Measurements from ENCODE around the gene SOD1. TPM values are rescaled to one million over a fixed set of nuclear protein-coding genes. Genes with fewer than 3 reads are reported as not detected.

Gene SOD1
- total and polyA plus RNA-seq, 10 of the 15 experiments (the other 5 are each of a cell fraction or from before 2014, with no cell fraction given), result 171 to 710 (median 313) TPM

DNA sequence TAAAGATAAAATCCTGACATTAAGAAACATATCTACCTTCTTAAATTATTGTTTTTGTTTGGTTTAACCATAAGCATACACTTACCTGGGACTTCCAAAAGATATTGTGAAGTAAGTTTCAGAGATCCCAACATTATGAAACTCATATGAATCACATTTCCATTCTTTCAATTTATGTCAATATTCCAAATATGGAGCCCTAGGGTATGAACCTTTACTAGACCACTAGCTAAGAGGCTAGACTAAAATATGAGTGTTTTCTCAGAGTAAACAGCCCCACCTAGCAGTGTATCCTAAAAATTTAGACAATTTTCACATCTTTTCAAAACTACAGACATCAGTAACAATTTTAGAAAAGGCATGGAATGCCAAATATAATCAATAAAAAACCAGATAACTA, 48.0 kb downstream of the SOD1 start:
- Histone ChIP-seq H3K4me3 (no peak overlapping the region), H3K27ac (ENCODE audit: control insufficient read depth, insufficient read depth) (no peak overlapping the region), H3K4me2 (ENCODE audit: control insufficient read depth, insufficient read depth) (no peak overlapping the region), H3K4me1 (ENCODE audit: control insufficient read depth, insufficient read depth, low read length) (no peaks in the 10 kb centered on the region; the same call in 1 of the 2 replicates), H3K27me3 (replicated peaks in 1 of 2; ENCODE audit: control insufficient read depth in 2 of 2, insufficient read depth in 2 of 2, low read length in 1 of 2) (no peaks in the 10 kb centered on the region), H3K9ac (ENCODE audit: control insufficient read depth, insufficient read depth, low read length) (no peak overlapping the region), H3K79me2 (ENCODE audit: control insufficient read depth, insufficient read depth, low read length) (peaks cover 59% of the 10 kb centered on the region), H2AFZ (ENCODE audit: control insufficient read depth, low read depth, low read length) (no peak overlapping the region), H4K20me1 (ENCODE audit: control insufficient read depth, insufficient read depth) (no peaks in the 10 kb centered on the region), H3K9me3 (replicated peaks; ENCODE audit: control insufficient read depth, insufficient read depth, low read length) (no peaks in the 10 kb centered on the region), H3K36me3 (ENCODE audit: control insufficient read depth in 2 of 2, insufficient read depth in 2 of 2, low read length in 1 of 2) (no peaks in the 10 kb centered on the region; a peak in 1 of 4 replicates)
- RAD21 ChIA-PET (ENCODE audit: unreplicated experiment), result no interaction called here
- FAIRE-seq (no peak), ATAC-seq (no peak), DNase-seq (ENCODE audit: low read depth, low spot score) (no peak)
- CTCF ChIA-PET, result no interaction called here
- BruUV-seq (replicated peaks), result no TSS peak
- SMC1A ChIA-PET (ENCODE audit: uncharacterized antibody, unreplicated experiment), result no interaction called here
- in situ Hi-C loops (cut with MboI), result no loop called here
- POLR2A ChIA-PET, result no interaction called here
- intact Hi-C loops (cut with micrococcal nuclease; ENCODE audit: unreplicated experiment), result no loop called here
- TF ChIP-seq FOXK2 (IDR thresholded peaks at IDR 0.05), result no peak
- TF ChIP-seq POLR2AphosphoS5 (IDR thresholded peaks at IDR 0.05; ENCODE audit: low read length), result no peak
- no peak for TF ChIP-seq JUND (IDR thresholded peaks at IDR 0.05; ENCODE audit: low read depth, low read length)
- TF ChIP-seq GATAD2B (conservative IDR thresholded peaks at IDR 0.05; ENCODE audit: low read depth), result no peak
- TF ChIP-seq, protein P1, sequence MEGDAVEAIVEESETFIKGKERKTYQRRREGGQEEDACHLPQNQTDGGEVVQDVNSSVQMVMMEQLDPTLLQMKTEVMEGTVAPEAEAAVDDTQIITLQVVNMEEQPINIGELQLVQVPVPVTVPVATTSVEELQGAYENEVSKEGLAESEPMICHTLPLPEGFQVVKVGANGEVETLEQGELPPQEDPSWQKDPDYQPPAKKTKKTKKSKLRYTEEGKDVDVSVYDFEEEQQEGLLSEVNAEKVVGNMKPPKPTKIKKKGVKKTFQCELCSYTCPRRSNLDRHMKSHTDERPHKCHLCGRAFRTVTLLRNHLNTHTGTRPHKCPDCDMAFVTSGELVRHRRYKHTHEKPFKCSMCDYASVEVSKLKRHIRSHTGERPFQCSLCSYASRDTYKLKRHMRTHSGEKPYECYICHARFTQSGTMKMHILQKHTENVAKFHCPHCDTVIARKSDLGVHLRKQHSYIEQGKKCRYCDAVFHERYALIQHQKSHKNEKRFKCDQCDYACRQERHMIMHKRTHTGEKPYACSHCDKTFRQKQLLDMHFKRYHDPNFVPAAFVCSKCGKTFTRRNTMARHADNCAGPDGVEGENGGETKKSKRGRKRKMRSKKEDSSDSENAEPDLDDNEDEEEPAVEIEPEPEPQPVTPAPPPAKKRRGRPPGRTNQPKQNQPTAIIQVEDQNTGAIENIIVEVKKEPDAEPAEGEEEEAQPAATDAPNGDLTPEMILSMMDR (IDR thresholded peaks at IDR 0.05 in 2 of 3, conservative IDR thresholded peaks at IDR 0.05 in 1 of 3; ENCODE audit: control insufficient read depth in 2 of 3, extremely low read depth in 1 of 3, insufficient read depth in 1 of 3, low read depth in 3 of 3, low read length in 3 of 3), result no peak
- TF ChIP-seq ETV6 (conservative IDR thresholded peaks at IDR 0.05 in 1 of 2, IDR thresholded peaks at IDR 0.05 in 1 of 2; ENCODE audit: borderline replicate concordance in 1 of 2, low read depth in 1 of 2), result no peak
- no peak for TF ChIP-seq KDM1A (IDR thresholded peaks at IDR 0.05; ENCODE audit: borderline replicate concordance)
- no peak for TF ChIP-seq NRF1 (conservative IDR thresholded peaks at IDR 0.05; ENCODE audit: low read depth, low read length)
- TF ChIP-seq, protein P2, sequence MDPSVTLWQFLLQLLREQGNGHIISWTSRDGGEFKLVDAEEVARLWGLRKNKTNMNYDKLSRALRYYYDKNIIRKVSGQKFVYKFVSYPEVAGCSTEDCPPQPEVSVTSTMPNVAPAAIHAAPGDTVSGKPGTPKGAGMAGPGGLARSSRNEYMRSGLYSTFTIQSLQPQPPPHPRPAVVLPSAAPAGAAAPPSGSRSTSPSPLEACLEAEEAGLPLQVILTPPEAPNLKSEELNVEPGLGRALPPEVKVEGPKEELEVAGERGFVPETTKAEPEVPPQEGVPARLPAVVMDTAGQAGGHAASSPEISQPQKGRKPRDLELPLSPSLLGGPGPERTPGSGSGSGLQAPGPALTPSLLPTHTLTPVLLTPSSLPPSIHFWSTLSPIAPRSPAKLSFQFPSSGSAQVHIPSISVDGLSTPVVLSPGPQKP (IDR thresholded peaks at IDR 0.05; ENCODE audit: low read depth, low read length), result no peak
- TF ChIP-seq, protein P3, sequence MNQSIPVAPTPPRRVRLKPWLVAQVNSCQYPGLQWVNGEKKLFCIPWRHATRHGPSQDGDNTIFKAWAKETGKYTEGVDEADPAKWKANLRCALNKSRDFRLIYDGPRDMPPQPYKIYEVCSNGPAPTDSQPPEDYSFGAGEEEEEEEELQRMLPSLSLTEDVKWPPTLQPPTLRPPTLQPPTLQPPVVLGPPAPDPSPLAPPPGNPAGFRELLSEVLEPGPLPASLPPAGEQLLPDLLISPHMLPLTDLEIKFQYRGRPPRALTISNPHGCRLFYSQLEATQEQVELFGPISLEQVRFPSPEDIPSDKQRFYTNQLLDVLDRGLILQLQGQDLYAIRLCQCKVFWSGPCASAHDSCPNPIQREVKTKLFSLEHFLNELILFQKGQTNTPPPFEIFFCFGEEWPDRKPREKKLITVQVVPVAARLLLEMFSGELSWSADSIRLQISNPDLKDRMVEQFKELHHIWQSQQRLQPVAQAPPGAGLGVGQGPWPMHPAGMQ (IDR thresholded peaks at IDR 0.05; ENCODE audit: borderline replicate concordance), result no peak
- TF ChIP-seq, protein P4, sequence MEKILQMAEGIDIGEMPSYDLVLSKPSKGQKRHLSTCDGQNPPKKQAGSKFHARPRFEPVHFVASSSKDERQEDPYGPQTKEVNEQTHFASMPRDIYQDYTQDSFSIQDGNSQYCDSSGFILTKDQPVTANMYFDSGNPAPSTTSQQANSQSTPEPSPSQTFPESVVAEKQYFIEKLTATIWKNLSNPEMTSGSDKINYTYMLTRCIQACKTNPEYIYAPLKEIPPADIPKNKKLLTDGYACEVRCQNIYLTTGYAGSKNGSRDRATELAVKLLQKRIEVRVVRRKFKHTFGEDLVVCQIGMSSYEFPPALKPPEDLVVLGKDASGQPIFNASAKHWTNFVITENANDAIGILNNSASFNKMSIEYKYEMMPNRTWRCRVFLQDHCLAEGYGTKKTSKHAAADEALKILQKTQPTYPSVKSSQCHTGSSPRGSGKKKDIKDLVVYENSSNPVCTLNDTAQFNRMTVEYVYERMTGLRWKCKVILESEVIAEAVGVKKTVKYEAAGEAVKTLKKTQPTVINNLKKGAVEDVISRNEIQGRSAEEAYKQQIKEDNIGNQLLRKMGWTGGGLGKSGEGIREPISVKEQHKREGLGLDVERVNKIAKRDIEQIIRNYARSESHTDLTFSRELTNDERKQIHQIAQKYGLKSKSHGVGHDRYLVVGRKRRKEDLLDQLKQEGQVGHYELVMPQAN (conservative IDR thresholded peaks at IDR 0.05), result no peak
- no peak for TF ChIP-seq MEF2B (IDR thresholded peaks at IDR 0.05; ENCODE audit: partially characterized antibody, poor library complexity, severe bottlenecking)
- TF ChIP-seq GABPA (IDR thresholded peaks at IDR 0.05; ENCODE audit: low read depth), result no peak
- no peak for TF ChIP-seq ZBED1 (IDR thresholded peaks at IDR 0.05; ENCODE audit: borderline replicate concordance)
- TF ChIP-seq, protein P5, sequence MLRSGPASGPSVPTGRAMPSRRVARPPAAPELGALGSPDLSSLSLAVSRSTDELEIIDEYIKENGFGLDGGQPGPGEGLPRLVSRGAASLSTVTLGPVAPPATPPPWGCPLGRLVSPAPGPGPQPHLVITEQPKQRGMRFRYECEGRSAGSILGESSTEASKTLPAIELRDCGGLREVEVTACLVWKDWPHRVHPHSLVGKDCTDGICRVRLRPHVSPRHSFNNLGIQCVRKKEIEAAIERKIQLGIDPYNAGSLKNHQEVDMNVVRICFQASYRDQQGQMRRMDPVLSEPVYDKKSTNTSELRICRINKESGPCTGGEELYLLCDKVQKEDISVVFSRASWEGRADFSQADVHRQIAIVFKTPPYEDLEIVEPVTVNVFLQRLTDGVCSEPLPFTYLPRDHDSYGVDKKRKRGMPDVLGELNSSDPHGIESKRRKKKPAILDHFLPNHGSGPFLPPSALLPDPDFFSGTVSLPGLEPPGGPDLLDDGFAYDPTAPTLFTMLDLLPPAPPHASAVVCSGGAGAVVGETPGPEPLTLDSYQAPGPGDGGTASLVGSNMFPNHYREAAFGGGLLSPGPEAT (IDR thresholded peaks at IDR 0.05; ENCODE audit: low read depth), result no peak
- TF ChIP-seq CBFB (IDR thresholded peaks at IDR 0.05; ENCODE audit: low read depth), result no peak
- no peak for TF ChIP-seq NBN (IDR thresholded peaks at IDR 0.05)

Data from GM12878 (cell line).